ENCODE data around the gene ADPRH. TPM values are rescaled to one million over a fixed set of nuclear protein-coding genes. Genes with fewer than 3 reads are reported as not detected.

Gene ADPRH
- total RNA-seq, 2 experiments from 2014 or later: 0.36 TPM

DNA sequence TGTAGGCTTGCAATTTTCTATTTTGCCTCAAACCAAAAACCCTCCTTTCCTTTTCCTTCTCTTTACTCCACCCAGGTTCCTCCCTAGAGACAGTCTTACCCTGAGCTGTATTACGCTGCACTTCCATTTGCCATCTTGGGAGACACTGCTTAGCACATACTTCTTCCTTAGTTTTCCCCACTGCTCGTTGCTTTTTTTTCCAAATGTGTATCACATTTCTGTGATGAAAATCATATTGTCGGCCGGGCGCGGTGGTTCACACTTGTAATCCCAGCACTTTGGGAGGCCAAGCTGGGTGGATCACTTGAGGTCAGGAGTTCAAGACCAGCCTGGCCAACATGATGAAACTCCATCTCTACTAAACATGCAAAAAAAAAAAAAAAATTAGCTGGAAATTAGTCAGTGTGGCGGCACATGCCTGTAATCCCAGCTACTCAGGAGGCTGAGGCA, 51.6 kb downstream of the ADPRH start:
- no peak overlapping the region for H3K27ac ChIP-seq (ENCODE audit: low read depth in 1 of 2, low read length in 2 of 2)
- ChIA-PET CTCF (no interaction called here), POLR2A (no interaction called here)
- no peak overlapping the region for H3K4me3 ChIP-seq (ENCODE audit: low read length)
- Mint-ChIP-seq H3K4me1 (ENCODE audit: low read depth) (no peaks in the 10 kb centered on the region), H3K4me3 (no peak overlapping the region), H3K27me3 (peaks cover 25% of the 10 kb centered on the region), H3K36me3 (ENCODE audit: low read depth) (no peaks in the 10 kb centered on the region), H3K9me3 (no peaks in the 10 kb centered on the region), H3K27ac (no peak overlapping the region)
- H3K9me3 ChIP-seq (ENCODE audit: control insufficient read depth in 1 of 2, insufficient read depth in 1 of 2, low read length in 2 of 2): peaks cover 0 to 3% of the 10 kb centered on the region in 2 experiments
- H3K36me3 ChIP-seq (ENCODE audit: insufficient read depth, low read length): no peaks in the 10 kb centered on the region
- DNase-seq (no peak), ATAC-seq (ENCODE audit: poor library complexity) (no peak)
- TF ChIP-seq, protein P1, sequence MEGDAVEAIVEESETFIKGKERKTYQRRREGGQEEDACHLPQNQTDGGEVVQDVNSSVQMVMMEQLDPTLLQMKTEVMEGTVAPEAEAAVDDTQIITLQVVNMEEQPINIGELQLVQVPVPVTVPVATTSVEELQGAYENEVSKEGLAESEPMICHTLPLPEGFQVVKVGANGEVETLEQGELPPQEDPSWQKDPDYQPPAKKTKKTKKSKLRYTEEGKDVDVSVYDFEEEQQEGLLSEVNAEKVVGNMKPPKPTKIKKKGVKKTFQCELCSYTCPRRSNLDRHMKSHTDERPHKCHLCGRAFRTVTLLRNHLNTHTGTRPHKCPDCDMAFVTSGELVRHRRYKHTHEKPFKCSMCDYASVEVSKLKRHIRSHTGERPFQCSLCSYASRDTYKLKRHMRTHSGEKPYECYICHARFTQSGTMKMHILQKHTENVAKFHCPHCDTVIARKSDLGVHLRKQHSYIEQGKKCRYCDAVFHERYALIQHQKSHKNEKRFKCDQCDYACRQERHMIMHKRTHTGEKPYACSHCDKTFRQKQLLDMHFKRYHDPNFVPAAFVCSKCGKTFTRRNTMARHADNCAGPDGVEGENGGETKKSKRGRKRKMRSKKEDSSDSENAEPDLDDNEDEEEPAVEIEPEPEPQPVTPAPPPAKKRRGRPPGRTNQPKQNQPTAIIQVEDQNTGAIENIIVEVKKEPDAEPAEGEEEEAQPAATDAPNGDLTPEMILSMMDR (IDR thresholded peaks at IDR 0.05): no peak
- intact Hi-C loops (cut with DNase I, micrococcal nuclease): no loop called here
- peaks cover 33% of the 10 kb centered on the region for H3K4me1 ChIP-seq (ENCODE audit: insufficient read depth, low read length)
- H3K27me3 ChIP-seq (ENCODE audit: control insufficient read depth in 1 of 2, insufficient read depth in 2 of 2, low read length in 2 of 2): no peaks in the 10 kb centered on the region

DNA sequence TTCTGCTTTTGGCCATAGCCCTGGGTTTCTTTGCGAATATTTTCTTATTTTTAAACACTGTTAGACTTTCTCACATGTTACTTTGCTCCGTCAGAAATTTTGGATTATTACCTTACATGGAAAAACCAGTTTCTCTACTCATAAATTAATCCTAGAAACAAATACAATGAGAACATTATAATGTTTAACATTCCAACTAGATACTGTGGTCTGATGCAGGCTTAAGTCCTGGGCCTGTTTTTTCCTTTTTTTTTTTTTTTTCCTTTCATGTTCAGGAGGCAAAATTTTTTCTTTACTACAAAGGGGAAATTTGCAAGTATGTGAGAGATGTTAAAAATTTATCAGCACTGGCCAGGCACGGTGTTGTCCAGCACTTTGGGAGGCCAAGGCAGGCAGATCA, 52.2 kb downstream of the ADPRH start:
- TF ChIP-seq, protein P1 (IDR thresholded peaks at IDR 0.05): no peak
- H3K9me3 Mint-ChIP-seq: no peaks in the 10 kb centered on the region
- ChIA-PET POLR2A (no interaction called here), CTCF (no interaction called here)
- H3K27ac ChIP-seq (ENCODE audit: low read depth in 1 of 2, low read length in 2 of 2): no peak overlapping the region
- H3K4me1 ChIP-seq (ENCODE audit: insufficient read depth, low read length): peaks cover 27% of the 10 kb centered on the region
- peaks cover 19% of the 10 kb centered on the region for H3K27me3 Mint-ChIP-seq
- H3K4me3 Mint-ChIP-seq: no peak overlapping the region
- no peaks in the 10 kb centered on the region for H3K36me3 ChIP-seq (ENCODE audit: insufficient read depth, low read length)
- DNase-seq: no peak
- H3K4me3 ChIP-seq (ENCODE audit: low read length): no peak overlapping the region
- H3K9me3 ChIP-seq (ENCODE audit: control insufficient read depth in 1 of 2, insufficient read depth in 1 of 2, low read length in 2 of 2): peaks cover 0 to 3% of the 10 kb centered on the region in 2 experiments
- no peak for ATAC-seq (ENCODE audit: poor library complexity)
- no peaks in the 10 kb centered on the region for H3K36me3 Mint-ChIP-seq (ENCODE audit: low read depth)
- H3K27ac Mint-ChIP-seq: no peak overlapping the region
- no peaks in the 10 kb centered on the region for H3K27me3 ChIP-seq (ENCODE audit: control insufficient read depth in 1 of 2, insufficient read depth in 2 of 2, low read length in 2 of 2)
- intact Hi-C loops (cut with DNase I, micrococcal nuclease): no loop called here
- no peaks in the 10 kb centered on the region for H3K4me1 Mint-ChIP-seq (ENCODE audit: low read depth)

DNA sequence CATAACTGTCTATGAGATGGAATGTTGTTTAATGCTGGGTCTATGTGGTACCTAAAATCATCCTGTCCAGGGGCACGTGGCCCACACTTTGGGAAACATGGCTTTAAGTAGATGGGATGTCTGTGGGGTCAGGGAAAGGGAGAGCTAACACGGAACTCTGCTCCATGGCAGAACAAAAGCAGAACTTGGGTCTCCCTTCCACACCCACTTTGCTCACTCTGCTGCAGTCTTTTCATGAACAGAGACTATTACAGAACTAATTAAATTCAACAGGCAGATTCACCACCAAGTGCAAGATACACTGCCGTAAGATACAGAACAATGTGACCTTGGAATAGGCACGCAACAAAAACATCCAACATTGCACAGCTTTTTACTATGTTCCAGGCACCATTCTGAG, 52.9 kb downstream of the ADPRH start:
- Histone ChIP-seq H3K9me3 (ENCODE audit: control insufficient read depth in 1 of 2, insufficient read depth in 1 of 2, low read length in 2 of 2) (peaks cover 0 to 3% of the 10 kb centered on the region in 2 experiments), H3K36me3 (ENCODE audit: insufficient read depth, low read length) (no peaks in the 10 kb centered on the region), H3K27ac (ENCODE audit: low read depth in 1 of 2, low read length in 2 of 2) (no peak overlapping the region), H3K4me1 (ENCODE audit: insufficient read depth, low read length) (peaks cover 21% of the 10 kb centered on the region), H3K27me3 (ENCODE audit: control insufficient read depth in 1 of 2, insufficient read depth in 2 of 2, low read length in 2 of 2) (no peaks in the 10 kb centered on the region), H3K4me3 (ENCODE audit: low read length) (no peak overlapping the region)
- ChIA-PET POLR2A (no interaction called here), CTCF (no interaction called here)
- DNase-seq (no peak), ATAC-seq (ENCODE audit: poor library complexity) (no peak)
- Mint-ChIP-seq H3K4me3 (no peak overlapping the region), H3K27me3 (peaks cover 12% of the 10 kb centered on the region), H3K27ac (no peak overlapping the region), H3K36me3 (ENCODE audit: low read depth) (no peaks in the 10 kb centered on the region), H3K9me3 (no peaks in the 10 kb centered on the region), H3K4me1 (ENCODE audit: low read depth) (no peaks in the 10 kb centered on the region)
- TF ChIP-seq, protein P1 (IDR thresholded peaks at IDR 0.05): no peak
- intact Hi-C loops (cut with DNase I, micrococcal nuclease): no loop called here
